Fibroblast of the aortic adventitia (primary cell): ENCODE results near the gene DCDC2C. TPM values are rescaled to one million over a fixed set of nuclear protein-coding genes. Genes with fewer than 3 reads are reported as not detected.

Experiments used
- DNase-seq: peaks from one replicate; pipeline ENCODE4 v3.0.0-alpha.2; 2010; ENCODE audit warnings: low read depth
- H3K4me3 ChIP-seq: 2 replicates; pipeline ENCODE4 v1.5.1; 2011; ENCODE audit warnings: low read depth, mild to moderate bottlenecking, control low read depth, low read length, moderate library complexity
- total RNA-seq: library from RNA; depleted of rRNA; stranded (reverse); fragments of >200 nt; gene quantifications from 2 replicates; pipeline ENCODE4 v1.2.3, GENCODE V29; 2012; ENCODE audit warnings: low replicate concordance
- TF ChIP-seq, protein P1 (sequence below): IDR thresholded peaks from 2 replicates; pipeline ENCODE4 v1.5.1; 2011; ENCODE audit warnings: mild to moderate bottlenecking, low read length, control low read depth, inconsistent platforms; ENCODE audit not compliant: insufficient read depth

DCDC2C gene
- total RNA-seq, 1 donor: not detected

DNA sequence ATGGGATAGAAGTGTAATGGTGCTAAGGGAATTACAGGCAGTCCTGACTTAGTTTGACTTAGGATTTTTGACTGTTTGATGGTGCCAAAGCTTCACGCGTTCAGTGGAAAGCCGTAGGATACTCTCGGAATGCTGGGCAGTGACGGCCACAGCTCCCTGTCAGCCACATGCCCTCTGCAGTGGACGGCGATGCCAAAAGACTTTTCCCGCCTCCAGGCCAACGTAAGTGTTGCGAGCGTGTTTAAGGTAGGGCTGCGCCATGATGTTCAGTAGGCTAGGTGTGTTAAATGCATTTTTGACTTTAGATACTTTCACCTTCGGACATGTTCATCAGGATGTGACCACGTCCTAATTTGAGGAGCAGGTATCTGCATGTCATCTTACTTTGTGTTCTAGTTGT, 63.4 kb downstream of the DCDC2C start:
- TF ChIP-seq, protein P1, sequence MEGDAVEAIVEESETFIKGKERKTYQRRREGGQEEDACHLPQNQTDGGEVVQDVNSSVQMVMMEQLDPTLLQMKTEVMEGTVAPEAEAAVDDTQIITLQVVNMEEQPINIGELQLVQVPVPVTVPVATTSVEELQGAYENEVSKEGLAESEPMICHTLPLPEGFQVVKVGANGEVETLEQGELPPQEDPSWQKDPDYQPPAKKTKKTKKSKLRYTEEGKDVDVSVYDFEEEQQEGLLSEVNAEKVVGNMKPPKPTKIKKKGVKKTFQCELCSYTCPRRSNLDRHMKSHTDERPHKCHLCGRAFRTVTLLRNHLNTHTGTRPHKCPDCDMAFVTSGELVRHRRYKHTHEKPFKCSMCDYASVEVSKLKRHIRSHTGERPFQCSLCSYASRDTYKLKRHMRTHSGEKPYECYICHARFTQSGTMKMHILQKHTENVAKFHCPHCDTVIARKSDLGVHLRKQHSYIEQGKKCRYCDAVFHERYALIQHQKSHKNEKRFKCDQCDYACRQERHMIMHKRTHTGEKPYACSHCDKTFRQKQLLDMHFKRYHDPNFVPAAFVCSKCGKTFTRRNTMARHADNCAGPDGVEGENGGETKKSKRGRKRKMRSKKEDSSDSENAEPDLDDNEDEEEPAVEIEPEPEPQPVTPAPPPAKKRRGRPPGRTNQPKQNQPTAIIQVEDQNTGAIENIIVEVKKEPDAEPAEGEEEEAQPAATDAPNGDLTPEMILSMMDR: no peak
- no peak overlapping the region for H3K4me3 ChIP-seq
- no peak for DNase-seq

DNA sequence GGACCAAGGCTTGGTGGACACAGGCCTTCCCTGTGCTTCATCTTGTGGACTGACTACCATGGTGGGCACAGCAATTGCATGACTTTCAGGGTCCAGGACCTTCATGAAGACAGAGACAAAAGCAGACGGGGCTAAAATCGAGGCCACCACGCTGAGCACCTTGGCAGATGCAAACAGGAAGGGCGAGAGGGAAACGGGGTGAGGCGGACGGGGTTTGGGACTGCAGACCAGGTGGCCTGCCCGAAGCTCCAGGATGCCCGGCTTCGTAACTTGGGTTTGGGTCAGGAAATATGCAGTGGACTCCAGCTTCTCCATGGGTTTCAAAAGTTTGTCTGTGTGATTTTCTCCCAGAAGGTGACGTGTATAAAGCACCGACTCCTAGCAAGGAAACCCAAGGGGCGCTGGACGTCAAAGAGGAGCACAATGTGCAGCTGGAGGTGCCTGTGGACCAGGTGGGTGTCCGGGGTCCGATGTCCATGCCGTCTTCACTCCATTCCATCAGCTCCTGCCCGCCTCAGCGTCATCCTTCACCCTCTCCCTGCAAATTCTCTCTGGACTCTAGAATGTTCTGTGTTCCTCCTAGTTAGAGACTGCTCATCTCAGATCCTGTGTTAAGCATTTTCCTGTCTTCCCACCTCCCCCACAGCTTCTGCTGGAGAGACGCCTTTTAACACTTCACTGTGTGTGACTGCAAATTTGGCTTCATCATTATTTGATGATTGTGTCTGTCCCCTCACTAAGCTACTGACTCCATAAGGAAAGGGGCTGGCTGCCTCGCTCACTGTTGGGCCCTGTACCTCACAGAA, 65.8 kb downstream of the DCDC2C start:
- TF ChIP-seq, protein P1: no peak
- no peak overlapping the region for H3K4me3 ChIP-seq
- no peak for DNase-seq

DNA sequence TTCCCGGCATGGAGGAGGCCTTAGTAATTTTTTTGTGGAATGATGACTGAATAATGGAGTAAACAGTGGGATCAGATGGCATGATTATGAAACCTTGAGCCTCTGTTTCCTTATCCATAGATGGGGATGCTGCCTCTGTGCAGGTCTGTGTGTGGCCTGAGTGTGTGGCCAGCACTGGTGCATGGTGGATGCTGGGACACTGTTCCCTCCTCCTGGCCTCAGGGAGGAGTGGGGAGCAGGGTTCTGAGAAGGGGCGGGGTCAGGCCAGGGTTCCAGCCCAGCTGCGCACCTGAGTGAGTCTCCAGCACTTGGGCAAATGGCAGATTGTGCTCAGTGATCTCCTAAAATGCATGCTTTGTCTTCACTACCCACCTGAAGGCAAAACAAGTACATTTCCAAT, 66.4 kb downstream of the DCDC2C start:
- no peak overlapping the region for H3K4me3 ChIP-seq
- TF ChIP-seq, protein P1: no peak
- DNase-seq: no peak

DNA sequence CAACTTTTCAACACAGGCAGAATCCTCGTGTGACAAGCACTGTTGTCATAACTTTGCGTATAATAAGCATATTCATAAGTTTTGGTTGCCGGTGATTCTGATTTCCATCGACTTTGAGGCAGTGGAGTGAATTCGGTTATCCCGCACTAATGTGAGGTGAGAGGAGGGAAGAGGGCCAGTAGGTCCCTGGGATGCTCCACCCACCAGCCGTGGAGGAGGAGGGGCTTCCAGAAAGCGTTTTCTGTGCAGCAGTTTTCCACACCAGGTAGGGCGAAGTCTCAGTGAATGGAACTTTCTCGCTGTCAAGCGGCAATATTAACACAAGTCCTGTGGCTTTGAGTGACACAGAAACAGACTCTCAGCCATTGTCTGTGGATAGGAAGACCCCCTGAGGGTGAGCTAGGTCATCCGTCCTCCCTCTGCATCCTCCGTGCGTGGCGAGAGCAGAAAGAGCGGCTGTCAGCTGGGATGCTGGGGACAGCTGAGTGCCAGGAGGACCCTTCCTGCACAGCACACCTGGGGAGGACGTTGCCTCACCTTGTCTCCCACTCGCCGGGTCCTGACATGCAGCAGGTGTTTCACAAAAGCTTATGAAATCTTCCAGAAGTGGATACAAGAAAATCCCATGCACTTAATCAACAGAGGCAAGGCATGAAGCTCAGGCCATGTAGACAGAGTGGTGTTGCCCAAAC, 67.5 kb downstream of the DCDC2C start:
- no peak overlapping the region for H3K4me3 ChIP-seq
- TF ChIP-seq, protein P1: no peak
- no peak for DNase-seq

DNA sequence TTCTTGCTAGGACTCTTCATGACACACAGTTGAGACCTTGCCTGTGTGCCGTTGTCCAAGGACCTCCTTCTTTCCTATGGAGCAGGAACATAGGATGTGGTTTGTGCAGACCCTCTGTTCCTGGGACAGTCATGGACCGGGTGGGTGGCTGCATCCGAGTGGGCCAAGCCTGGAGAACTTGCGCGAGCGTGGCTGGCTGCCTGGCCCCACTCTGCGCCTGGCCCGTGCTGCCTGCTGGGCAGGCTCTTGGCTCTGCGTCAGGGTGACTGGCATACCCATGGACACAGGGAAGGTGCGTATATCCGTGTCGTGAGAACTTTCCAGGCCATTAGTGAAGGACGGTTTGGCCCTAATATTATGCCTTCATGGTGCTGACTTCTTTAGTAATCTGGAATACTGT, 68.2 kb downstream of the DCDC2C start:
- TF ChIP-seq, protein P1: no peak
- DNase-seq: no peak
- no peak overlapping the region for H3K4me3 ChIP-seq

DNA sequence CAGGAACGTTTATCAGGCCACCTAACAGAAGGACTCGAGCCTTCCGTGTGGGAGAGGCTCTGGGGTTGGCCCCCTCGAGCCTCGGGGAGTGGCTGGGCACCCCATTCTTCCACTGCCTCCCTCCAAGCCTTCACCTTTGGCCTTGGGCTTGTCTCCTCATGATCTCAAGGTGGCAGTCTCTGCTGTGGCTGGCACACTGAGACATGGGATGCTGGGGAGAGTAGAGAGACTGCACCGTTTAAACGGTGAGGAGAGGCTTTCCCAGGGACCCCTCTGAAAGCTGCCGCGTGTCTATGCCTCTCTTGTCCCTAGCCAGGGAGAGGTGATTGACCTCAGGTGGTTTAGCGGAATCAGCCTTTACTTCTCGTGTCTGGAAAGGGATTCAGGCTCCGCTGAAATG, 71.0 kb downstream of the DCDC2C start:
- no peak overlapping the region for H3K4me3 ChIP-seq
- TF ChIP-seq, protein P1: no peak
- no peak for DNase-seq
